GM23338 (cell line): ENCODE results near the gene ARL4A. TPM values are rescaled to one million over a fixed set of nuclear protein-coding genes. Genes with fewer than 3 reads are reported as not detected.

Source experiments
- ATAC-seq: fragments of 200-7000 bp; cut with Tn5 transposase; 3 replicates; pipeline ENCODE4 v1.9.1; 2020
- DNase-seq: peaks from one replicate; pipeline ENCODE4 v3.0.0-alpha.2; 2015; ENCODE audit warnings: low spot score
- H2AFZ ChIP-seq: fragments of 200-600 bp; sonication (generic); 2 replicates; pipeline ENCODE4 v1.8.0; 2016; ENCODE audit warnings: antibody characterized with exemption, mild to moderate bottlenecking, moderate library complexity
- H3F3A ChIP-seq: fragments of 200-600 bp; sonication (generic); replicated peaks from 2 replicates; pipeline ENCODE4 v1.8.0; 2017; ENCODE audit warnings: antibody characterized with exemption, mixed run types, low read depth
- H3K27ac ChIP-seq: fragments of 200-600 bp; sonication (generic); 2 replicates; pipeline ENCODE4 v1.6.1; 2016; ENCODE audit warnings: low read depth
- H3K27me3 ChIP-seq: fragments of 200-600 bp; sonication (generic); 2 replicates; pipeline ENCODE4 v1.8.0; 2016; ENCODE audit warnings: mild to moderate bottlenecking, mixed run types, moderate library complexity; ENCODE audit not compliant: insufficient read depth
- H3K36me3 ChIP-seq: fragments of 200-600 bp; sonication (generic); 2 replicates; pipeline ENCODE4 v1.8.0; 2016; ENCODE audit warnings: mild to moderate bottlenecking; ENCODE audit not compliant: insufficient read depth
- H3K4me1 ChIP-seq: fragments of 200-600 bp; sonication (generic); 2 replicates; pipeline ENCODE4 v1.8.0; 2016; ENCODE audit warnings: mild to moderate bottlenecking, moderate library complexity; ENCODE audit not compliant: insufficient read depth
- H3K4me2 ChIP-seq: fragments of 200-600 bp; sonication (generic); 2 replicates; pipeline ENCODE4 v1.7.1; 2017; ENCODE audit warnings: mixed run types
- H3K4me3 ChIP-seq: fragments of 200-600 bp; sonication (generic); 2 replicates; pipeline ENCODE4 v1.6.1; 2016; ENCODE audit warnings: mixed run types
- H3K79me2 ChIP-seq: fragments of 200-600 bp; sonication (generic); replicated peaks from 2 replicates; pipeline ENCODE4 v1.8.0; 2017; ENCODE audit warnings: mild to moderate bottlenecking; ENCODE audit not compliant: insufficient read depth
- H3K9me2 ChIP-seq: fragments of 200-600 bp; sonication (generic); 2 replicates; pipeline ENCODE4 v1.8.0; 2017; ENCODE audit not compliant: insufficient read depth
- H4K20me1 ChIP-seq: fragments of 200-600 bp; sonication (generic); replicated peaks from 2 replicates; pipeline ENCODE4 v1.8.0; 2017; ENCODE audit warnings: mild to moderate bottlenecking; ENCODE audit not compliant: insufficient read depth
- H3K27ac Mint-ChIP-seq: 2 replicates; pipeline ENCODE4 v1.8.0; 2020; ENCODE audit warnings: inconsistent platforms, mild to moderate bottlenecking, moderate library complexity, mixed read lengths
- H3K27me3 Mint-ChIP-seq: 3 replicates; pipeline ENCODE4 v1.8.0; 2022; ENCODE audit warnings: low read depth, mild to moderate bottlenecking, moderate library complexity, mixed read lengths, inconsistent platforms; ENCODE audit not compliant: insufficient read depth, poor library complexity
- H3K36me3 Mint-ChIP-seq: 3 replicates; pipeline ENCODE4 v1.8.0; 2021; ENCODE audit warnings: low read depth, mild to moderate bottlenecking, inconsistent platforms, moderate library complexity, mixed read lengths
- H3K4me1 Mint-ChIP-seq: 3 replicates; pipeline ENCODE4 v1.8.0; 2020; ENCODE audit warnings: mild to moderate bottlenecking, inconsistent platforms, mixed read lengths
- H3K4me3 Mint-ChIP-seq: 3 replicates; pipeline ENCODE4 v1.8.0; 2021; ENCODE audit warnings: moderate library complexity, mild to moderate bottlenecking, inconsistent platforms, mixed read lengths
- H3K9me3 Mint-ChIP-seq: 3 replicates; pipeline ENCODE4 v1.8.0; 2020; ENCODE audit warnings: moderate library complexity, mild to moderate bottlenecking, inconsistent platforms, mixed read lengths
- EZH2 ChIP-seq: fragments of 200-600 bp; sonication (generic); IDR thresholded peaks from one replicate; pipeline ENCODE4 v1.8.0; 2017; ENCODE audit warnings: antibody characterized with exemption, mild to moderate bottlenecking, low read depth; ENCODE audit not compliant: unreplicated experiment
- POLR2AphosphoS5 ChIP-seq: IDR thresholded peaks from 2 replicates; pipeline ENCODE4 v1.6.1; 2016; ENCODE audit warnings: antibody characterized with exemption, low read depth
- REST ChIP-seq: IDR thresholded peaks from one replicate; pipeline ENCODE4 v1.6.1; 2018; ENCODE audit warnings: antibody characterized with exemption; ENCODE audit not compliant: unreplicated experiment
- ZNF114 ChIP-seq: fragments of 250-450 bp; sonication (Bioruptor Pico); IDR thresholded peaks from 2 replicates; pipeline ENCODE4 v1.5.0; 2020; ENCODE audit warnings: mild to moderate bottlenecking, moderate library complexity
- ZNF331 ChIP-seq: fragments of 250-450 bp; sonication (Bioruptor Pico); IDR thresholded peaks from 2 replicates; pipeline ENCODE4 v1.5.0; 2020; ENCODE audit warnings: low read depth, mild to moderate bottlenecking, moderate library complexity
- polyA plus RNA-seq: library from polyadenylated mRNA; unstranded; fragments of >200 nt; fragmentation: Nextera tagmentation; extraction: Ambion mirVana; gene quantifications from 2 replicates; pipeline ENCODE4 v1.2.1, GENCODE V29; 2016
- total RNA-seq: library from RNA; depleted of rRNA; stranded (reverse); fragments of >200 nt; shearing (Covaris generic); gene quantifications from 2 replicates; pipeline ENCODE4 v1.2.3, GENCODE V29; 2014
- TF ChIP-seq, protein P1 (sequence below), 2 experiments: fragments of 200-600 bp in 1 of 2; sonication (generic) in 1 of 2; conservative IDR thresholded peaks; 2 replicates each; pipeline versions ENCODE4 v1.5.1 to v1.6.1; 2016 to 2017; ENCODE audit warnings: antibody characterized with exemption in 2 of 2, low read depth in 2 of 2, mild to moderate bottlenecking in 2 of 2, moderate library complexity in 1 of 2
- TF ChIP-seq, protein P2 (sequence below): IDR thresholded peaks from 2 replicates; pipeline ENCODE4 v1.6.1; 2016; ENCODE audit warnings: antibody characterized with exemption

The ARL4A gene
- total and polyA plus RNA-seq, 2 experiments from 2014 or later = 48.9 to 82.5 TPM

DNA sequence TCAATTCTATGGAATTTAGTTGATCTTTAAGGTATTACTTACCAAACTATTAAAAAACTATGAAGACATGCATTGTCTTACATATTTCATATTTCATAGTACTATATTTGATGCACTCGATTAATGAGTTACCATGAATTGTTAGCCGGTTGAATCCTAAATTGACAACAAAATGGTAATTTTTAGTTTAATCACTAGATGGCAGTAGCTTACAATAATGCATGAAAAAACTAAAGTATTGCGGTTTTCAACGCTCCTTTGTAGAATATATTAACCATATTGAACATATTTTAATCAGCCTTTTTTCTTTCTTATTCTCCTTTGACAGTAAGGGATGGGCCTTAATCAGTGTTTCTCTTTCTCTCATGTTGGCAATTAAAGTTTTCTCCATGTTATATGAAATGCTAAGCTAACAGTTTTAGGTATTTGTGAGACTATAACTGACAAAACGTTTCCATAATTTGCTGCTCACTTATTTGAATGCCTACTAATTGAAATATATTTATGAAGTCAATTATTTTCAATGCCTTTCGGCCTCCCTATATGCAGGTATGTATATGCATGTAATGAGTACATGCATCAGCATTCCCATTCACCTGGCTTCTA is 48.5 kb upstream of the ARL4A start:
- no peaks in the 10 kb centered on the region for H3F3A ChIP-seq
- Mint-ChIP-seq H3K4me1 (peaks cover 4% of the 10 kb centered on the region; the same call in 2 of the 3 replicates), H3K4me3 (no peak overlapping the region), H3K27ac (no peak overlapping the region), H3K9me3 (no peaks in the 10 kb centered on the region), H3K36me3 (no peaks in the 10 kb centered on the region), H3K27me3 (peaks cover 2% of the 10 kb centered on the region)
- H3K4me1 ChIP-seq = no peaks in the 10 kb centered on the region
- no peaks in the 10 kb centered on the region for H3K27me3 ChIP-seq
- DNase-seq (peak; percentile 60), ATAC-seq (no peak)
- H4K20me1 ChIP-seq = no peaks in the 10 kb centered on the region
- H3K79me2 ChIP-seq = no peaks in the 10 kb centered on the region
- no peaks in the 10 kb centered on the region for H3K36me3 ChIP-seq
- TF ChIP-seq, protein P1, sequence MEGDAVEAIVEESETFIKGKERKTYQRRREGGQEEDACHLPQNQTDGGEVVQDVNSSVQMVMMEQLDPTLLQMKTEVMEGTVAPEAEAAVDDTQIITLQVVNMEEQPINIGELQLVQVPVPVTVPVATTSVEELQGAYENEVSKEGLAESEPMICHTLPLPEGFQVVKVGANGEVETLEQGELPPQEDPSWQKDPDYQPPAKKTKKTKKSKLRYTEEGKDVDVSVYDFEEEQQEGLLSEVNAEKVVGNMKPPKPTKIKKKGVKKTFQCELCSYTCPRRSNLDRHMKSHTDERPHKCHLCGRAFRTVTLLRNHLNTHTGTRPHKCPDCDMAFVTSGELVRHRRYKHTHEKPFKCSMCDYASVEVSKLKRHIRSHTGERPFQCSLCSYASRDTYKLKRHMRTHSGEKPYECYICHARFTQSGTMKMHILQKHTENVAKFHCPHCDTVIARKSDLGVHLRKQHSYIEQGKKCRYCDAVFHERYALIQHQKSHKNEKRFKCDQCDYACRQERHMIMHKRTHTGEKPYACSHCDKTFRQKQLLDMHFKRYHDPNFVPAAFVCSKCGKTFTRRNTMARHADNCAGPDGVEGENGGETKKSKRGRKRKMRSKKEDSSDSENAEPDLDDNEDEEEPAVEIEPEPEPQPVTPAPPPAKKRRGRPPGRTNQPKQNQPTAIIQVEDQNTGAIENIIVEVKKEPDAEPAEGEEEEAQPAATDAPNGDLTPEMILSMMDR (conservative IDR thresholded peaks at IDR 0.05; ENCODE audit: low read depth in 2 of 2) = peak in 1 of 2 experiments; percentile 71; a peak in 3 of 4 replicates
- TF ChIP-seq ZNF331 = no peak
- no peak overlapping the region for H3K27ac ChIP-seq
- no peaks in the 10 kb centered on the region for H3K9me2 ChIP-seq
- no peak overlapping the region for H3K4me3 ChIP-seq
- H2AFZ ChIP-seq = no peak overlapping the region
- no peak overlapping the region for H3K4me2 ChIP-seq

DNA sequence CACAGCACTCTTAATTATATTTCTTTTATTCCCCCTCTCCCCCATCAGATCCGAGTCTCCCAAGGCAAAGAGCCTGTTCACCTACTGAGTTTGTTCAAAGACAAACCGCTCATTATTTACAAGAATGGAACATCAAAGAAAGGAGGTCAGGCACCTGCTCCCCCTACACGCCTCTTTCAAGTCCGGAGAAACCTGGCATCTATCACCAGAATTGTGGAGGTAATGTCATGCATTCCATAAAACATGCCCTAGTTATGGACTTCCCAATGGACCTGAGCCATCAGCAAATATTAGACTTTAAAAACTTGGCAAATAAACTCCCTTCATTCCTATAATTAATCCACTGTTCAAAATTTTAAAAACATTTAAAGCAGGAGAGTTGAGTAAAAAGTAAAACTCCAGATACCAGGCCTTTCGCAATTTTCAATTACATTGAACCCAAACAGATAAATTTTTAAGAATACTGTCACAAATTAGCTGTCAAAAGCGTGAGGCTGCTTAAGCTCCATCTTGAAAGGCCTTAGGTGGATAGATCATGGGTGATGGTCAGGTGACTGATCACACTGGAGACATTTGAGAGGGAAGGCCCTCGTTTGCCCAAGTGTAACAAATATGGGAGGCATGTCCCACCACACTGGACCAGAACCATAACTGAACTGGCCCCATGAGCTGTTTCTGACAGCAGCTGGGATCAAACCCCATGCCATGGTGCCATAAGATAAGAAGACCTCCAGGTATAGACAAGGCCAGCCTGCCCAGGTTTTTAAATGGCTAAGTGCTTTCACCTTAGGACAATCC is 46.9 kb upstream of the ARL4A start:
- Mint-ChIP-seq H3K27ac (no peak overlapping the region), H3K27me3 (peaks cover 2% of the 10 kb centered on the region), H3K4me1 (peaks cover 4% of the 10 kb centered on the region; the same call in 2 of the 3 replicates), H3K9me3 (no peaks in the 10 kb centered on the region), H3K4me3 (no peak overlapping the region), H3K36me3 (no peaks in the 10 kb centered on the region)
- no peaks in the 10 kb centered on the region for H4K20me1 ChIP-seq
- H2AFZ ChIP-seq = no peak overlapping the region
- DNase-seq = no peak
- ATAC-seq = no peak
- no peak overlapping the region for H3K4me3 ChIP-seq
- H3F3A ChIP-seq = no peaks in the 10 kb centered on the region
- H3K27ac ChIP-seq = no peak overlapping the region
- no peaks in the 10 kb centered on the region for H3K27me3 ChIP-seq
- no peaks in the 10 kb centered on the region for H3K79me2 ChIP-seq
- H3K36me3 ChIP-seq = no peaks in the 10 kb centered on the region
- no peak overlapping the region for H3K4me2 ChIP-seq
- H3K4me1 ChIP-seq = no peaks in the 10 kb centered on the region
- H3K9me2 ChIP-seq = no peaks in the 10 kb centered on the region
- TF ChIP-seq, protein P2, sequence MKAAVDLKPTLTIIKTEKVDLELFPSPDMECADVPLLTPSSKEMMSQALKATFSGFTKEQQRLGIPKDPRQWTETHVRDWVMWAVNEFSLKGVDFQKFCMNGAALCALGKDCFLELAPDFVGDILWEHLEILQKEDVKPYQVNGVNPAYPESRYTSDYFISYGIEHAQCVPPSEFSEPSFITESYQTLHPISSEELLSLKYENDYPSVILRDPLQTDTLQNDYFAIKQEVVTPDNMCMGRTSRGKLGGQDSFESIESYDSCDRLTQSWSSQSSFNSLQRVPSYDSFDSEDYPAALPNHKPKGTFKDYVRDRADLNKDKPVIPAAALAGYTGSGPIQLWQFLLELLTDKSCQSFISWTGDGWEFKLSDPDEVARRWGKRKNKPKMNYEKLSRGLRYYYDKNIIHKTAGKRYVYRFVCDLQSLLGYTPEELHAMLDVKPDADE = no peak
- TF ChIP-seq ZNF114 (CRISPR knock-in tag) = no peak
- no peak for TF ChIP-seq EZH2
- no peak for TF ChIP-seq POLR2AphosphoS5
- TF ChIP-seq REST = no peak
- no peak for TF ChIP-seq ZNF331
